ENCODE data around the gene FAM83G.
A peak's percentile ranks its signal among the peaks of the same experiment; 100 is the strongest.
"Not testable (repeated sequence)": the region's sequence is repeated elsewhere in the genome, so short reads cannot be mapped to it uniquely, and the experiment has no call there.

Gene FAM83G, protein sequence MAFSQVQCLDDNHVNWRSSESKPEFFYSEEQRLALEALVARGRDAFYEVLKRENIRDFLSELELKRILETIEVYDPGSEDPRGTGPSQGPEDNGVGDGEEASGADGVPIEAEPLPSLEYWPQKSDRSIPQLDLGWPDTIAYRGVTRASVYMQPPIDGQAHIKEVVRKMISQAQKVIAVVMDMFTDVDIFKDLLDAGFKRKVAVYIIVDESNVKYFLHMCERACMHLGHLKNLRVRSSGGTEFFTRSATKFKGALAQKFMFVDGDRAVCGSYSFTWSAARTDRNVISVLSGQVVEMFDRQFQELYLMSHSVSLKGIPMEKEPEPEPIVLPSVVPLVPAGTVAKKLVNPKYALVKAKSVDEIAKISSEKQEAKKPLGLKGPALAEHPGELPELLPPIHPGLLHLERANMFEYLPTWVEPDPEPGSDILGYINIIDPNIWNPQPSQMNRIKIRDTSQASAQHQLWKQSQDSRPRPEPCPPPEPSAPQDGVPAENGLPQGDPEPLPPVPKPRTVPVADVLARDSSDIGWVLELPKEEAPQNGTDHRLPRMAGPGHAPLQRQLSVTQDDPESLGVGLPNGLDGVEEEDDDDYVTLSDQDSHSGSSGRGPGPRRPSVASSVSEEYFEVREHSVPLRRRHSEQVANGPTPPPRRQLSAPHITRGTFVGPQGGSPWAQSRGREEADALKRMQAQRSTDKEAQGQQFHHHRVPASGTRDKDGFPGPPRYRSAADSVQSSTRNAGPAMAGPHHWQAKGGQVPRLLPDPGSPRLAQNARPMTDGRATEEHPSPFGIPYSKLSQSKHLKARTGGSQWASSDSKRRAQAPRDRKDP

DNA sequence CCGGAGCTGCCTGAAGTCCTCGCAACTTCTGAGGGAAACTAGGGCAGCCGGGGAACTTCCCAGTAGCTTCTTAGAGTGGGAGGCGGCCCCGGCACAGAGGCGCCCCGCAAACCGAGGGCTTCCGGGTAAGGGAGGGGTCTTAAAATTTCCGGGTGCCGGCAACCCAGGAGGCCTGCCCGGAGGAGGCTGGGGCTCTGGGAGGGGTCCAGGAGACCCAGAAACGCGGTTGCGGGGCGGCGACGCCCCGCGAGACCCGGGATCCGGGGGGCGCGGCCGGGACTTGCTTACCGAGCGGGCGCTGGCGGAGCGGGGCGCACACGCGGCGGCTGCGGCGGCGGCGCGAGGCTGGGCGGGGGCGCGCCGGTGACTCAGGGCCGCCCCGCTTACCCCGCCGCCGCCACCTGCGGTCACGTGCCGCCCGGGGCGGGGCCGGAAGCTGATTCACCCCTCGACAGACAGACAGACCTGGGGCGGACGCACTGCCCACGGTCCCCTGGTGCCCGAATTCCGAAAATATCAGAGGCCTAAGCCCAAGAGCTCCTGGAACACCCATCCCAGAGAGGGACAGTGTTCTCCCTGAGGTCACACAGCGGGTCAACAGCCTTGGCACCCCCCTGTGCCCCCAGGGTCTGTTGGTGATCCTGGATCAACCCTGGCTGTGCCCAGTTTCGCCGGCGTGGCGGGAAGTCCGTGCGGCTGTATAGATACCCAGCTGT lies at the start of gene FAM83G:
Gene FAM83G (minus strand): TSS at position 344 of the 716 bp plus-strand sequence. CDS start 723 bp downstream, outside the sequence.
- Histone ChIP-seq H3K4me2 (peak within 1 kb of the TSS; percentile 97), H3K9me3 (peaks cover 9% of the 10 kb centered on the region), H3K4me3 (peak within 1 kb of the TSS; percentile 69), H3K4me1 (peaks cover 50% of the 10 kb centered on the region), H3K9ac (peak within 1 kb of the TSS; percentile 58), H3K36me3 (no peaks in the 10 kb centered on the region), H3K27ac (no peak within 1 kb of the TSS), H4K20me1 (peaks cover 29% of the 10 kb centered on the region), H3K27me3 (peaks cover 69% of the 10 kb centered on the region)
- no peak for TF ChIP-seq Cebpa-rat (IDR thresholded peaks at IDR 0.05)

DNA sequence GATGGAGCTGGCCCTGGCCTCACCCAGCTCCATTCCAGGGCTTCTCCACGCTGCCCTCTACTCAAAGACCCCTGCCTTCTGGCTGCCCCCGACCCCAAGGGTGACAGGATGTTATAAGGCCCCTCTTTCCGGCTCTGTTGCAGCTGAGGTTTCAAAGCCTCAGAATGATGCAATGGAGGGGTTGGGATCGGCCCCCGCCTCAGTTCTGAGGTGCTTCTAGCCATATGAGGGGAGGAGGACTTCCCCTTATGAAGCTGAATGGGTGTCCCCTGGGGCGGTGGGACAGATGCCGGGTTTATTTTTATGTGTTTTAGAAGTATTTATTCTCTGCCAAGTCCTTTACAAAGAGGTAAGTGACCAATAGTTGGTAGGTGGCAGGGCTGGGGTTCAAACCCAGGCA lies 44.3 kb upstream of the FAM83G start:
- H3K9me3 ChIP-seq, H4K20me1 ChIP-seq, H3K36me3 ChIP-seq, H3K4me2 ChIP-seq, H3K4me3 ChIP-seq, H3K9ac ChIP-seq, H3K4me1 ChIP-seq, H3K27me3 ChIP-seq, H3K27ac ChIP-seq: not testable (repeated sequence)

DNA sequence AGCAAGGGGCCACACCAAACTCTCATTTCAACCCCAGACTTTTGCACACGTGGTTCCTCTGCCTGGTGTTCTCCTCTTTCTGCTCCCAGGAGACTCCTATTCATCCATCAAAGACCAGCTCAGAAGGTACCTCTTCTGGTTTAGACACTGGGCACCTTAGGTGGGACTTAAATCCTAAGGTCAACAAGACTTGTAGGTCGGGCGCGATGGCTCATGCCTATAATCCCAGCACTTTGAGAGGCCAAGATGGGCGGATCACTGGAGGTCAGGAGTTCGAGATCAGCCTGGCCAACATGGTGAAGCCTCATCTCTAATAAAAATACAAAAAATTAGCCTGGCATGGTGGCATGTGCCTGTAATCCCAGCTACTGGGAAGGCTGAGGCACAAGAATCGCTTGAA lies 42.9 kb upstream of the FAM83G start:
- not testable (repeated sequence) for H3K36me3 ChIP-seq, H3K27ac ChIP-seq, H3K27me3 ChIP-seq, H3K4me3 ChIP-seq, H3K4me1 ChIP-seq, H3K4me2 ChIP-seq, H3K9ac ChIP-seq, H3K9me3 ChIP-seq, H4K20me1 ChIP-seq

DNA sequence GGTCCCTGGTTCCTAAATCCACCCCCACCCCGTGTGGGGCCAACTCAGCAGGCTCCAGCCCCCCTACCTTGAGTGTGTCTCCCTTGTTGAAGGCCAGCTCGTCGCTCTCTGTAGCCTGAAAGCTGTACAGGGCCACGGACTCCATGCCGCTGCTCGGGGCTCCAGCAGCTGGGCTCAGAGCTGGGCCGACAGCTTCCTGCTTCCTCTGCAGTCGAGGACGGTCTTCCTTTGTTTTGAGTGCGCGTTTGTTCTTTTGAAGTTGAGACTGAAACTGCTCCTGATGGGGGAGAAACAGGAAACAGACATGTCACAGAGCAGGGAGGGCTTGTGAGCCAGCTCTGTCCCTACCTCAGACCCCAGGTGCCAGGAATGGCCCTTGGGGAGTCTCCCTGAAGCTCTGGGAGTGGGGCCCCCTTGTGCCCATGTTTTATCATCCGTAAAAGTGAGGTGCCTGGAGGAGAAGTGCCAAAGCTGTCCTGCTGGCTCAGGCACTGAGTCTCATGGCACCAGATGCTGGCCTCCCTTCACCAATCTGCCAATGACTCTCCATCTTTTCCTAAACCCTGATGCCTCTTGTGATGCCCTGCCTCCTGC lies 42.3 kb upstream of the FAM83G start, which contains the start of gene GRAP:
Gene GRAP (minus strand): TSS at position 176 of the 594 bp plus-strand sequence. CDS start 31 bp downstream, at position 145.
- H3K4me1 ChIP-seq, H3K36me3 ChIP-seq, H3K9me3 ChIP-seq, H3K4me3 ChIP-seq, H3K4me2 ChIP-seq, H3K27me3 ChIP-seq, H3K27ac ChIP-seq, H4K20me1 ChIP-seq, H3K9ac ChIP-seq: not testable (repeated sequence)

DNA sequence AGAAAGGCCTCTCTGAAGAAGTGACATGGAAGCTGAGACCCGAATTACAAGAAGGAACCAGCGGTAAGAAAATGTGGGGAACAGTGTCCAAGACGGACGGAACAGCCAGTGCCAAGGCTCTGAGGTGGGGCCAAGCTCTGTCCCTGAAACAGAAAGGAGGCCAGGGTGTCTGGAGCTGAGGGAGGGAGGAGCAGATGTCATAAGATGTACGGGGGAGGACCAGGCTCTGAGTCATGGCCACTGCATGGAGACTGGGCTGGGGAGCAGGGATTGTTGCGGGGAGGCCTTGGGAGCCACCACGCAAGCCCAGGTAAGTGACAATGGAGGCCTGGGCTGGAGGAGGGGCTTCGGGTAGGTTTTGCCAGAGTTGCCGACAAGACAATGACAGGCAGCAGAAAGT lies 40.1 kb upstream of the FAM83G start:
- H3K9me3 ChIP-seq, H3K4me2 ChIP-seq, H3K27me3 ChIP-seq, H4K20me1 ChIP-seq, H3K27ac ChIP-seq, H3K4me3 ChIP-seq, H3K9ac ChIP-seq, H3K36me3 ChIP-seq, H3K4me1 ChIP-seq: not testable (repeated sequence)

DNA sequence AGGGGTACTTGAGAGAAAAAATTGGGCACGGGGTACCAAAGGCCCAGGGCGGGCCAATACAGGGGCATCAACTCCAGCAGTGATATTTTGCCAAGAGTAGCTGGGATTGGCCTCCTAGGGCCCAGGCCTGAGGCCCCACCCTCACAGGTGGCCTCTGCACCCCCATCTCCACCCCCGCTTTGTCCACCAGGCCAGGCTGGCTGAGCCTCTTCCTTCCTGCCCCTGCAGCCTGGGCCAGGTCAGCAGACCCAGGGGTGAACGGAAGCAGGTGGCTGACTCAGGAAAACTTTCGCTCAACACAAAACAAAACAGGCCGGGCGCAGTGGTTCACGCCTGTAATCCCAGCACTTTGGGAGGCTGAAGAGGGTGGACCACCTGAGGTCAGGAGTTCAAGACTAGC lies 38.5 kb upstream of the FAM83G start:
- not testable (repeated sequence) for H3K27me3 ChIP-seq, H3K4me1 ChIP-seq, H3K36me3 ChIP-seq, H3K4me3 ChIP-seq, H4K20me1 ChIP-seq, H3K9ac ChIP-seq, H3K27ac ChIP-seq, H3K9me3 ChIP-seq
- peak overlapping the region; percentile 51; the same call in 1 of the 2 replicates for H3K4me2 ChIP-seq

DNA sequence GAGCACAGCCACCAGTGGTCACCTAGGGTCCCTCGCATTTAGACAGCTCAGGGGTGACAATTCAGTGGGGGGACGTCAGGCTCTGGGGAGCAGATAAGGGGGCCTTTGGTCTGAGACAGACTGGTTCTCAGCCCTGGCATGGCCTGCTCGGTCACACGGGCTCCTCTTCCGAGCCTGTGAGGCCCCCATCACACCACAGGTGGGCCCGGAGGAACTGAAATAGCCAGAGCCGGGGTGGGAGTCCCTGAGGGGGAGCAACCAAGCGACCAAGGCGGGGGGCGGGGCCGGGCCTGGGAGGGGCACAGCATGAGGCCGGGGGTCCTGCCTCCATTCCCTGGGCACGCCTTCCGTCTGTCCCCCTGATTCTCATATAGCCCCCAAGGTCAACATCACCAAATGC lies 37.8 kb upstream of the FAM83G start:
- H3K27ac ChIP-seq, H3K4me2 ChIP-seq, H3K4me3 ChIP-seq, H3K36me3 ChIP-seq, H3K4me1 ChIP-seq, H3K27me3 ChIP-seq, H3K9me3 ChIP-seq, H3K9ac ChIP-seq, H4K20me1 ChIP-seq: not testable (repeated sequence)

DNA sequence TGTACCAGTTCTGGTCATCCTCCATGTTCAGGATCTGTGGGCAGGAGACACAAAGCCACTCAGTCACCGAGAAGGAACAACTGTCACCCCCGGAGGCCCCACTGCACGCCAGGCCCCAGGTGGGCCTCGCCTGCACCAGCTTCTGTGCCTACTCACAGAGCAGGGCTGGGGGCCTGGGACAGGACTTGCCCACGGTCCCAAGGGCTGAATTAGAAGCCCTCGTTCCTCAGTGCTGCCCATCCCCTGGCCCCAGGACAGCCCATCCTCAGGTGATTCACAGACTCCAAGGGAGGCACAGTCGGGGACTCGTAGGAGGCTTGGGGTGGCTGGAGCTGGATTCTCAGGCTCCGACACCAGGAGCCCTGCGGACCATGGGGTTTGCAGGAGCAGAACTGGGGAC lies 37.3 kb upstream of the FAM83G start:
- not testable (repeated sequence) for H3K9ac ChIP-seq, H3K9me3 ChIP-seq, H4K20me1 ChIP-seq, H3K27ac ChIP-seq, H3K4me2 ChIP-seq, H3K36me3 ChIP-seq, H3K4me1 ChIP-seq, H3K27me3 ChIP-seq, H3K4me3 ChIP-seq

DNA sequence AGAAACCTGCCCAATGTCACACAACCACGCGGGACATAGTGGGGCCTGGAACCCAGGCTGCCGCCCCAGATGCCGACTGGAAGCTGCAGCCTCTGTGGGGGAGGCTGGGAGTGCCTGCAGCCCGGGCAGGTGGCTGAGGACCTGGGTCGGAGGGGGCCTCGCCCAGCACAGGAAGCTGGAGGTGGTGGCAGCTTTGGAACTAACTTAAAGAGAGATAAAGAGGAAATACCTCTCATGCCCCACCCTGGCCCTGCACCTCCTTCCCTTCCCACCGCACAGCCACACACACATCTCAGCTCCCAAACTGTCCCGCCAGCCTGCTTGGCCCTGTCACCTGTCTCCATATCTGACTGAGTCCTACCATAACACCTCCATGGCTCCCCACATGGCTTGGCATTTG lies 35.8 kb upstream of the FAM83G start:
- H3K36me3 ChIP-seq, H3K4me3 ChIP-seq, H3K9ac ChIP-seq, H3K27me3 ChIP-seq, H3K4me1 ChIP-seq, H3K27ac ChIP-seq, H3K9me3 ChIP-seq, H4K20me1 ChIP-seq, H3K4me2 ChIP-seq: not testable (repeated sequence)

DNA sequence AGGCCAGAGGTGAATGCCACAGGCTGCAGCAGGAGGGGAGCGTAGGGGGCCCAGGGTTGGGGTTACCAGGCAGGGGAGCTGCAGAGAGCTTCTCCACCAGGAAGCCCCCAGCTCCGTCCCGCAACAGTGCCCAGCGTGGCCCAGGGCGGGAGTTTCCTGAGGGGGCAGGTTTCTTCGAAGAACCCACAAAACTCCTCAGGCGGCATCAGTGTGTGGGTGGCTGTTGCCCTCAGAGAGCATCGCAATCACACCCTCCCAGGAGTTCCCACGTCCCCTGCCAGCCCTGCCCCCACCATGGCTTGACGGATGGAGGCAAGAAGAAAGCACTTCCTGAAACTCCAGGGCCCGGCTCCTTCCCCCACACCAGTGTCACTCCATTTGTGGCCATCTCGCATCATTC lies 34.2 kb upstream of the FAM83G start:
- not testable (repeated sequence) for H3K27ac ChIP-seq, H3K9ac ChIP-seq, H3K36me3 ChIP-seq, H3K4me2 ChIP-seq, H3K27me3 ChIP-seq, H3K9me3 ChIP-seq, H4K20me1 ChIP-seq, H3K4me3 ChIP-seq, H3K4me1 ChIP-seq

DNA sequence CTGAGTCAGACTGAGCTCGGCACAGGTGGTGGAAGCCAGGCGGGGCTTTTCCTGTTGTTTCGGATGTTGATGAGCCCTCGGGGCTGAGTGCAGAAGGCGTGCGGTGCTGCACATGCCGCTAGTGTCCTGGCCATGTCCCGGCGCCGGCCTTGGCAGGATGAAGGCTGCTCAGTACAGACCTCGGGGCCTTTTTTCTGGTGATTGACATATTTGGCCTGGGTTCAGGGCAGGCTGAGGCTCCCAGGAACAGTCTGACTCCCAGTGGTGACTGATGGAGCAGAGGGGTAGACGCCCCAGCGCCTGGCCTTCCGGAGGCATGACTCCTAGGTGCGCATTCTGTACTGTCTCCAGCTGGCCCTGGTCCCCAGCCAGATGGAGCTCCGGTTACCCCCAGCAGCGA lies 33.4 kb upstream of the FAM83G start:
- not testable (repeated sequence) for H3K36me3 ChIP-seq, H3K9me3 ChIP-seq, H4K20me1 ChIP-seq, H3K9ac ChIP-seq, H3K27me3 ChIP-seq, H3K4me1 ChIP-seq, H3K4me2 ChIP-seq, H3K4me3 ChIP-seq, H3K27ac ChIP-seq

DNA sequence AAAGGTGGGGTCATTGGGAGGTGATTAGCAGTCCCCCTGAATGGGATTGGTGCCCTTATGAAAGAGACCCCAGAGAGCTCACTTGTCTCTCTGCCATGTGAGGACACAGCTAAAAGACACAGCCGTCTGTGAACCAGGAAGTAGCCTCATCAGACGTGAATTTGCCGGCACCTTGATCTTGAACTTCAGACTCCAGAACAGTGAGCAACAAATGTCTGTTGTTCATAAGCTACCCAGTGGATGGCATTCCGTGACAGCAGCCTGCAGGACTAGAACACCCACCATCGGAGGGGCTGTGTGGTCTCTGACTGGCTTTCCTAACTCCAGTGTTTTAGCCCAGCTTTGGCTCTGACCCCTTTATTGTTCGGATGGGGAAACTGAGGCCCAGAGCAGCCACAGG lies 33.0 kb upstream of the FAM83G start:
- H3K36me3 ChIP-seq, H3K27ac ChIP-seq, H3K4me2 ChIP-seq, H4K20me1 ChIP-seq, H3K9me3 ChIP-seq, H3K27me3 ChIP-seq, H3K4me1 ChIP-seq, H3K9ac ChIP-seq, H3K4me3 ChIP-seq: not testable (repeated sequence)

DNA sequence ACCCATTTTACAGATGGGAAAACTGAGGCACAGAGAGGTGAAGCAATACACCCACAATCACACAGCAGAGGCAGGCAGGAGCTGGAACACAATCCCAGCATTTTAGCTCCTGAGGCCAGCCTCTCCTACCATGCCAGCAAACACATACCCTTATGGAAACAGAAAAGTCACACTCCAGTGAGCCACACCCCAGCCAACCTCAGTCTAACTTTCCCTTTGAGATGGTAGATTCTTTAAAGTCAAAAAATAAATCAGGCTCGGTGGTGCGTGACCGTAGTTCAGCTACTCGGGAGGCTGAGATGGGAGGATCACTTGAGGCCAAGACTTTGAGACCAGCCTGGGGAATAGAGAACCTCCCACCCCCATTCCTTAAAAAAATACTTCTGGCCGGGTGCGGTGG lies 31.6 kb upstream of the FAM83G start:
- not testable (repeated sequence) for H3K4me3 ChIP-seq, H3K36me3 ChIP-seq, H4K20me1 ChIP-seq, H3K27me3 ChIP-seq, H3K4me1 ChIP-seq, H3K4me2 ChIP-seq, H3K27ac ChIP-seq, H3K9me3 ChIP-seq, H3K9ac ChIP-seq

Measured in BLaER1 (cell line).